ENCODE data around the gene MCM8.

The MCM8 gene

GRCh38 chr20:5947276-5947675, 3.2 kb upstream of the MCM8 start:
- DNase-seq = peak in 1 of 5 donors; percentile 46

GRCh38 chr20:5949943-5950270, 545 bp upstream of the MCM8 start:
- no peak for DNase-seq

- no peak for DNase-seq
These were observed 17.0 kb downstream of the MCM8 start for GRCh38 chr20:5967469-5967868.

- no peak for DNase-seq
These were observed 18.0 kb downstream of the MCM8 start for GRCh38 chr20:5968462-5968861.

- no peak for DNase-seq
These were observed 19.0 kb downstream of the MCM8 start for GRCh38 chr20:5969348-5969935.

- no peak for DNase-seq
These were observed 19.5 kb downstream of the MCM8 start for GRCh38 chr20:5969940-5970339.

- no peak for DNase-seq
These were observed 19.9 kb downstream of the MCM8 start for GRCh38 chr20:5970381-5970780.

- DNase-seq = no peak
These were observed 20.8 kb downstream of the MCM8 start for GRCh38 chr20:5971203-5971602.

- no peak for DNase-seq
These were observed 22.7 kb downstream of the MCM8 start for GRCh38 chr20:5973172-5973571.

GRCh38 chr20:5973971-5974370, 23.5 kb downstream of the MCM8 start:
- no peak for DNase-seq

GRCh38 chr20:5974531-5974930, 24.1 kb downstream of the MCM8 start:
- no peak for DNase-seq

- DNase-seq = no peak
These were observed 25.3 kb downstream of the MCM8 start for GRCh38 chr20:5975778-5976177.

GRCh38 chr20:5977223-5977622, 26.8 kb downstream of the MCM8 start:
- DNase-seq = no peak

GRCh38 chr20:5977975-5978374, 27.5 kb downstream of the MCM8 start:
- no peak for DNase-seq

- no peak for DNase-seq
These were observed 29.3 kb downstream of the MCM8 start for GRCh38 chr20:5979801-5980200.

- DNase-seq = no peak
These were observed 30.5 kb downstream of the MCM8 start for GRCh38 chr20:5980720-5981538.

- DNase-seq = no peak
These were observed 36.9 kb downstream of the MCM8 start for GRCh38 chr20:5987383-5987782.

- DNase-seq = no peak
These were observed 39.1 kb downstream of the MCM8 start for GRCh38 chr20:5989539-5989938.

- no peak for DNase-seq
These were observed 40.5 kb downstream of the MCM8 start for GRCh38 chr20:5990946-5991345.

GRCh38 chr20:5991623-5992441, 41.4 kb downstream of the MCM8 start:
- no peak for DNase-seq

GRCh38 chr20:5996765-5997164, 46.3 kb downstream of the MCM8 start:
- DNase-seq = peak in 4 of 5 donors; percentile 13 to 75 (median 20)

GRCh38 chr20:5999783-6000182, 49.3 kb downstream of the MCM8 start:
- no peak for DNase-seq

- DNase-seq = no peak
These were observed 50.4 kb downstream of the MCM8 start for GRCh38 chr20:6000871-6001270.

- DNase-seq = no peak
These were observed 56.1 kb downstream of the MCM8 start for GRCh38 chr20:6006603-6006949.
